Cerebellar nuclear complex (tissue), 1 donor: ENCODE data around the gene AFAP1L2.
"Not testable (repeated sequence)": the region's sequence is repeated elsewhere in the genome, so short reads cannot be mapped to it uniquely, and the experiment has no call there.

ENCODE experiments used
- DNase-seq, 2 experiments: peaks; one replicate each; lab custom pipeline; 2025; lab: John Stamatoyannopoulos, UW

AFAP1L2 gene

DNA sequence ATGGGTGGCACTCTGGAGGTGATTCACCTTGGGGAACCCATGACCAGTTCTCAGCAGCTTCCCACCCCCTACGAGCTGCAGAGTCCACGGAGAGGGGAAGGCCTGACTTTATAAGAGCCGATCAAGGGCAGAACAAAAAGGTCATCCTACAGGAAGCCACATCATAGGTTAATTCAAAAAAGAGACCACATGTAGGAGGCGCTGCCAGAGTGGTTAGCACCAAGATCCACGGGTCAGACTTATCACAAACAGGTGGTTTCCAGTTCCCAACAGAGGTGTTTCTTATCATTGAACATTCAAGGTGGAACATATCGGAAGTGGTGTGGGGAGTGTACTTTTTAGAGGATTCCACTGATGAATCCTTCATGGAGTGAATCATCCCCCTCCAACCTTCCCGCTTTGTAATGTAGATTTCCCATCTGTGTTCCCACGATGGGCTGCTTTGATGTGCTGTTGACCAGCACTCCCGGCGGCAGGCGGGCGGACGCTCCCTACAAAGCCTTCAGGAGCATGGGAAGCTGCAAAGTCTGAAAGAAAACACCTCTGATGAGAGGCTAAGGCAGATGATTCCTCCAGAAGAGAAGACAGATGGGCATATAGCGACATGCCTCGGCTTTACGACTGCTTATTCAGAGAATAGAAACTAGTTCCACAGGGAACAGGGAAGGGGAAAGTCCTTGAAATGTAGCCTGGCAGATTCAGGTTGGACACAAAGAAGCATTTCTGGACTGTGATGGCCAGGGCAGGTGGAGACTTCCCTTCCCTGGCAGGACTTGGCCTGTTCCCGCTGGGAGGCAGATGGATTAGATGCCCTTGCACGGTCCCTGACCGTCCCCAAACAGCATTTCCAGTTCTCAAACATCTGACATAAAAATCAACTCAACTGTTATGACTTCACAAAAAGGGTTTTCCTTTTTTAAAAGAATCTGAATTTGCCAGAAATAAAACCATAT, 66.5 kb downstream of the AFAP1L2 start:
- DNase-seq, result peak; percentile 59 to 95

DNA sequence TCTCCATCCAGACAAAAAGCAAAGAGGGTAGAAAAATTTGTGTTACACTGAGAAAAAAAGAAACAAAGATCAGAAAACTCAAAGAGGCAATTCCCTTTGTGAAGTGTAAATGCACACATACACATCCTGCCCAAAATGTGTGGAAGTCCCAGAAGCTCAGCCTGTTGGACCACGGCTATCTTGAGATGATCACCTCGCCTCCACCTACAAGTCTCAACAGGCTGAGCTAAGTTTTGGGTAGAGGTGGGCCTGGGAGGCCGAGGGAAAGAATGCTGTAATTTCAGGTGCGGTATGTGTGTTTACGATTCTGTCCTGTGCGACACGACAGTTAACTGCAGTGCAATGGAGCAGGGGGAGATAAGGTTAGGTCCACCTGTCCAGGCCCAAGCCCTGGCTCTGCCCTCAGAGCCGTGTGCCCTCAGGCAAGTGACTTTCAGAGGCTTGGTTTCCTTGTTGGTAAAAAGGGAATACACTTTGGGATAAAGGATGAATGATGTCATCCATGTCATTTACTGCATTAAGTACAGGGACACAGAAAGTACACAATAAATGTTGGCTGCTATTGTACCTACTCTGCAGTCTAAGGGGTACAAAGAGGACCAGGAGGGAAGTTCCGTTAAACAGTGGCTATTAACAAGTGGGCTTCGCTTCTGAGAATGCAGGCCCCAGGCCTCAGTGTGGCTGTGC, 67.3 kb downstream of the AFAP1L2 start:
- no peak for DNase-seq

DNA sequence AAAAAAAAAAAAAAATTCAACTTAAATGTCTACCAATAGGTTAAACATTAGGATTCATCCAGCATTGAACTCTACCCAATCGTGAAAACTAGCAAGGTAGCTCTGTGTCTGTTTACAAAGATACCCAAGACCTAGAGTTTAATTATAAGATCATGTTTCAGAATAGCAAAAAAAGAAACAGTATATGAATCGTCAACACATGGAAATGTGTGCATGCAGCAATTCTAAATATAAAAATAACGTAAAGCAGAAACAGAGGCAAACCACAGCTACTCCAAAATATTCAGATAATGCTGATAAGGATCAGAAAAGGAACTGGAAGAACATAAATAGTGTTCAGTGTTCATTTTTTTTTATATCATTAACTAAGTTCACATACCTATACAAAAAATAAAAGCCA, 68.7 kb downstream of the AFAP1L2 start:
- no peak for DNase-seq

DNA sequence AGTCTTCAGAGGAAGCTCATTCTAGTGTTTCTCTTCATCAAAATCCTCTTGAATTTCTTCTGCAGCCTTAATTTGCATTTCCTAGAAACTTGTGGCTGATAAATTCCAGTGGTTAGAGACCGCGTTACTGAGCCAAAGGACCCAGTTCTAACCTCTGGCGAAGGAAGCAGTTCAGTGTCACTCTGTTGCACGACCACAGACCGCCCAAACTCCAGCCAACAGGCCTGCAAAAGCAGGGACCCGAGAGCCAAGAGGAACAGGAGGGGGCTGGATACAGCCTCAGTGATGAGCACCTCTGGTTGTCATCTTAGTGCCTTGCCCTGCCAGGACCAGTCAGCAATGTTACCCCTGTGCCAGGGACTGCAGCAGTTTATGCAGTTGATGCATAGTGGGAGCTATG, 70.0 kb downstream of the AFAP1L2 start:
- DNase-seq, result no peak

DNA sequence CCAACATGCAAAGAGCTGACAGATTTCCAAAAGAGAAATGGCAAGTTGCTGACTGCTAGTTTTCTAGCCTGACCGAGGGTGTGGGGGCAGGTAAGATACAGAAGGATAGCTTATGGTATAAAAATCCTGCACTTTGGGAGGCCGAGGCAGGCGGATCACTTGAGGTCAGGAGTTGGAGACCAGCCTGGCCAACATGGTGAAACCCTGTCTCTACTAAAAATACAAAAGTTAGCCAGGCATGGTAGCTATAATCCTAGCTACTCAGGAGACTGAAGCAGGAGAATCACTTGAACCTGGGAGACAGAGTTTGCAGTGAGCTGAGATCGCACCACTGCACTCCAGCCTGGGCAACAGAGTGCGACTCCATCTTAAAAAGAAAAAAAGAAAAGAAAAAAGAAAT, 70.9 kb downstream of the AFAP1L2 start:
- DNase-seq, result not testable (repeated sequence)

DNA sequence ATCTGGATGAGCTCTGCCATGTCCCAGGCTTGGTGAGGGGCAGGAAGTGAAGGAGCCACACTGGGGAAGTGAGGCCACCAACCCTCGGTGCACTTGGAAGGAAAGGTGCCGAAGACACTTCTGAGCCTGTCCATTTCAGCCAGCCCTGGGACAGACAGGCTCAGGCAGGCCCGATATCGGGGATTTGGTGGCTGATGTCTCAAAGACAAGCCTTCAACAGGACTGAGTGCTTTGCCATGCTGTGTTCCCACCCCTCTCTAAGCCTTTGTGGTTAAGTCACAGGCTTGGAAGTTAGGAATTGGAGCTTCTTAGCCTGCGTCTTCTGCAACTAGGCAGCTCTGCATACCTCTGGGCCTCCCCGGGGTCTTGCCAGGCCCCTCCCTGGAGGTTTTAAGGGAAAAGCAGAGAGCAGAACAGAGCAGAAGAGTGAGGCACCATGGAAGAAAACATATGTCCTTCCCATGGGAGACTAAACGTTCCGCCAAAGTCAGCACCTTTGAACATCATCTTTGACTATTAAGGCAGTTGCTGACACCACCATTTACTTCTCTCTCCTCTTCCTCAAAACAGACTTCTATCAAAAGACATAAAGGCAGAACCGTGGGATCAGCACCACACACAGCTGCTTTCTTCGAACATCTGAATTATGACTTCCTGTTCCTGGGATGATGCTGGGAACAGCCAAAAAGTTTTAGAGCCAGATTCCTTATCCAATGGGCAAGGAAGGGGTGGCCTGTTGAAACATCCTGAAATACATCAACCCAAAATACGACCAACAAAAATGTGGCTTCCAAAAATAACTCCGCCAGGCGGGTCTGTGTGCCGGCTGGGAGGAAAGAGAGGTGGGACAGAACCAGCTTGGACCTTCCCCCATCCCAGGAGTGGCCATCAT, 71.8 kb downstream of the AFAP1L2 start:
- DNase-seq, result no peak

DNA sequence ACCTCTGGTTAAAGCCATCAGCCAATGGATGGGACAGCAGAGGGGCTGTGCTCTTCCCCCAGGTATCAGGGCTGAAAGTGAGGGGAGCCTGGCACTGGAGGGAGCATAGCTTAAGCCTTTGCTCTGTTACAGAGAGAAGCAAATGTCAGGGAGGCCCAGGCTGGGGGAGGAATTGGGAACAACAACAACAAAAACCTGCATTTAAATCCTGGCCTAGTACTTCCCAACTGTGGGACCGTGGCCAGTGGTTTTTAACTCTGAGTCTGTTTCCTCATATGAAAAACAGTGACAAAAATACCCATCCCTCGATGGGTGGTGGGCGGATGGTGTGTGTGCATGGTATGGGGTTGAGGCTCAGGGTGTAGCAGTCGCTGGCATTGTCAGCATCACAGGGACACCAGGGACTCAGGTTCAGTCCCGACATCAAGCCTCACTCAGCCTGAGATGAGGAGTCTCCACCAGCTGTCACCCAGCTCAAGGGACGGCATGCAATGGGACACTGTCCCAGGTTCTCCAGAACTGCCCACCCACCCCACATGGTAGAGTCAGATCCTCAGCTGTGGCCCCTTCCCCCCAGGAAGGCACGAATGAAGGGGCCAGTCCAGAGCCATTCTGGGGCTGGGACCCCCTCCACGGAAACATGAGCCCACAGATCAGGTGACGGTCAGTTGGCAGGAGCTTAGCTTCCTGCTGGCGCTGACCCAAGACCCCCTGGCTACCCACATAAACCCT, 74.5 kb downstream of the AFAP1L2 start:
- no peak for DNase-seq

DNA sequence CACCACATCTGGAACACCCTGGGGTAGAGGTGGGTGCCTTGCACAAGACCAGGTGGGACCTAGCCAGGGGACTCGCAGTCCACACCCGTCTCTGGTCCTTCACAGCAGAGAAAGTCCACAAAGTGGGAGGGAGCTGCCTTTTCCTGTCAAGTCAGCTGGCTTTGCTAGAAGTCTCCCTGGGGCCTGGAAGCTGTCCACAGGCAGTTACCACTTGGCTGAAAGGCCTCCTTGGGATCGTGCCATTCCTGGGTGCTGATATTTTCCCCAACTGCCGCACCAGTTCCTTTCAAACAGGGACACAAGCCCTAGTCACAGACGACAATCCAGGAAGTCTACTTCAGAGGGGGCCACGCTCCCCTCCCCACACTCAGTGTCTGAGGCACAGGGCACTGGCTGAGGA, 75.4 kb downstream of the AFAP1L2 start:
- DNase-seq, result no peak

DNA sequence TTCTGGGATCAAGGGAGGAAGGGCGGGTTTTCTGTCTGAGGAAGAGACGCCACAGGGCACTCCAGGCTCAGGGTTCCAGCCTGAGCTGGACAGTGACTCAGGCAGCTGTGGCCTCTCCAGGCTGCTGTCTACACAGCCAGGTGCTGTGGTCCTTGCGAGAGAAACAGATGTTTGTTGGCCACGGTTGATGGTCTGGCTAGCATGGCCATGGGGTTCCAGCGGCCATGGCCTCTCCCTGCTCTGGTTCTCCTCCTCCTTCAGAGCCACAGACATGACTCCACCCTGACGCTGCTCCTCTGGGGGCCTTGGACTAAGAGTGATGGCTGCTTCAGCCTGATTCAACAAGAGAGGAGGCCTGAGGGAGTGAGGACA, 75.9 kb downstream of the AFAP1L2 start:
- DNase-seq, result no peak

DNA sequence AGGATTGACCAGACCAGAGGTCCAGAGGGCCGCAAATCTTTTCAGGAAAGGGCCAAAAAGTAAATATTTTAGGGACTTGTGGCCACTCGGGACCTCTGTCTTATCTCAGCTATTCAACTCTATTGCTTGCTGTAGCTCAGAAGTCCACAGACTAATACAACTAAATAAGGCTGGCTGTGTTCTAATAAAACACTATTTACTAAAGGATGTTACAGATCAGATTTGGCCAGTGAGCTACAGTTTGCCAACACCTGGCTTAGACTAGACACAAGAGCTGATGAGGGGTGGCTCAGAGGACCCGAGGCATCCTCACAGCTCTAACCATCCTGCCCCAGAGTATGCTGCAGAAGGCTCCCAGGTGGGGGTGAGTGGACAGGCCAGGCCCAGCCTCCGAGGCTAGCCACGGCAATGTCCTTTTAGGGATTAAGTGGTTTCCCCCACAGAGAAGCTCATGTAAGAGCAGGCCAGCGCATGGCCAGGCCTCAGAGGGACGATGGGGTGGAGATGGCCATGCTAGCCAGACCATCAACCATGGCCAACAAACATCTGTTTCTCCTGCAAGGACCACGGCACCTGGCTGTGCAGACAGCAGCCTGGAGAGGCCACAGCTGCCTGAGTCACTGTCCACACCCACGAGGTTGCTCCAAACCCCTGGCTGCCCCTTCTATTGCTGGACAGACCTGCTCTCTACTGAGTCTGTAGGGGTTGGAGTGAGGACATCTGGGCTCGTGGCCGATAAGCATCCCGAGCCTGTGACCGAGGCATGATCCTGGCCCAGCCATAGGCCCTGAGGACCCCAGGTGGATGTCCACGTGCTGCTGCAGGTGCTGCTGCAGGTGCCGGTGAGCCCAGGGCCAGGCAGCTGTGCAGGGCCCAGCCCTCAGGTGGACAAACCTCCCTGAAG, 76.5 kb downstream of the AFAP1L2 start:
- no peak for DNase-seq

DNA sequence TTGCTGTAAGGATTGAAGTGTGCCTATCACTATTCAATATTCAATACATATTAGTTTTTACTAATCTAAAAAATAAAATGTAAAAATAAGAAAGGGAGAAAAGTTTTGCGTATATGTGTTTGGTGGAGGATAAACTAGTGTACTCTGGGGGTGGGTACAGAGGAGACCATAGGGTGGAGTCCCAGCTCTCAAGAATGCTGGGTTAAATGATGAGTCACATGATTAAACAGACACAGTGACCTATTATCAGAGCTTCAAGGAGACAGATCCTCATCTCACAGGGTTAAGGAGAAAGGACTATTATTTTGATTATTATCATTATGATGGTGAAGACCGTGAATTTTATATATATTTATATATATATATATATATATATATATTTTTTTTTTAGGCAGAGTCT, 77.5 kb downstream of the AFAP1L2 start:
- DNase-seq, result no peak

DNA sequence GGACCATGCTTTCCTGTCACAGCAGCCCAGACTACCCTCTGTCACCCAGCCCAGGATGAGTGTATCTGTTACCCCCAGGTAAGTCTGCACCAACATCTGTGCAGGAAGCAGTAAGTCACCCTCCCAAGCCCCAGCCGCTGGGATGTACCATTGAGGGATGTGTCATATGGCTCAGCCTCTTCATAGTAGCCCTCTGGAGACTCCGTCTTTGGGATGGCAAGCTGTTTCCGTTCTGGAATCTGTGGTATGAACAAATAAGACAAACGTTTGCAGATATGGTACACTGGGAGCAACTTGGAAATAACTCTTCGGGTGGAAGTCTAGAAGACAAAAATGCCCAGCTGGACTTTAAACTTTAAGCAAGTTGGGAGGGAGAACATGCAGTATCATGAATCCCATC, 81.3 kb downstream of the AFAP1L2 start:
- no peak for DNase-seq

DNA sequence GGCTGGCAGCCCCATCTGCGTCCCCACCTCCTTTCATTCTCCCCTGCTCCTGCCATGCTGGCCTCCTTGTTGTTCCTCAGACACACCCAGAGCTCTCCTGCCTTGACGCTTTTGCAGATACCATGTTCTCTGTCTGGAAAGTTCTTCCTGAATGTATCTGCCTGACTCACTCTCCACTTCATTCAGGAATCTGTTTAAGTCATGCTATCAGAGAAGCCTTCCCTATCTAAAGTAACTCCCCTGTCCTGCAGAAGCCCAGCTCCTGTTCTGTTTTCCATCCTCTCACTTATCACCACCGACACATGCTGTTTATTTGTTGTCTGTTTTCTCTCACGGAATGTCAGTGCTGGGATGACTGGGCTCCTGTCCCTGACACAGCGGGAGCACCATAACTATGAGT, 82.0 kb downstream of the AFAP1L2 start:
- DNase-seq, result no peak

DNA sequence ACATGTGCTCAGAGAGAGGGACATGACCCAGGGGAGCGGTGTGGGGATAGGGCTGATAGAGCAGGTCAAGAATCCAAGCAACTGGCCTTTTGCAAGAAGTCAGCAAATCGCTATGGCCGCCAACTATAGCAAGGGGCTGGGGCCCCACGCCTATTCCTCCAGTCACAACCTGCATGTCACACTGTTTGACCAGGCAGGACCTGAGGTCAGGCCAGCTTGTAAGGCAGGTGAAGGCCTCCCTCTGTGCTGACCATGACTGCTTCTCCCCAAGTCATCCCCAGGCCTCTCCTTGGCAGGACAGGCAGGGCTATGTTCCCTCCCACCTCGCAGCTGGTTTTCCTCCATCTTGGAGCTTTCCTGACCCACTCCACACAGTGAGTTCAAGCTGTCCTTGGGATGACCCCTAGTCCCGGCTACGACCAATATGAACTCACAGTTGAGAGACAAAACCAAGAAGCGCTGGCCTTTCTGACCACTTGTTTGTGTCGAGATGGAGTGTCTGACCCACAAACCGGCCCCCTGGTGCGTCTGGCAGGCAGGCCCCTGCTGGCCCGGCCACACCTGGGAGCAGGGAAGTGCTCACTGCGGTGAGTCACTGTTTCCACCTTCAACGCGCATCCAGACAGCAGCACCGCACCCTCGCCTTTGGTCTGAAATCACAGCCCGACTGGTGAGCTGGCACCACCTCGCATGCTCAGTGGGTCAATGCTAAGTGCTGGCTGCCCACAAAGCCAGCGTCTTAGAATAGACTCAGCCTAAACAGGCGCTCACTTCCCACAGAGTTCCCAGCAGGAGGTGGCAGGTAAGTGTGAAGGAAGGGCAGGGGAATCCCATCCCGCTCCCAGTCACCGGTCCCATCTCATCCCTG, 83.8 kb downstream of the AFAP1L2 start:
- DNase-seq, result no peak

DNA sequence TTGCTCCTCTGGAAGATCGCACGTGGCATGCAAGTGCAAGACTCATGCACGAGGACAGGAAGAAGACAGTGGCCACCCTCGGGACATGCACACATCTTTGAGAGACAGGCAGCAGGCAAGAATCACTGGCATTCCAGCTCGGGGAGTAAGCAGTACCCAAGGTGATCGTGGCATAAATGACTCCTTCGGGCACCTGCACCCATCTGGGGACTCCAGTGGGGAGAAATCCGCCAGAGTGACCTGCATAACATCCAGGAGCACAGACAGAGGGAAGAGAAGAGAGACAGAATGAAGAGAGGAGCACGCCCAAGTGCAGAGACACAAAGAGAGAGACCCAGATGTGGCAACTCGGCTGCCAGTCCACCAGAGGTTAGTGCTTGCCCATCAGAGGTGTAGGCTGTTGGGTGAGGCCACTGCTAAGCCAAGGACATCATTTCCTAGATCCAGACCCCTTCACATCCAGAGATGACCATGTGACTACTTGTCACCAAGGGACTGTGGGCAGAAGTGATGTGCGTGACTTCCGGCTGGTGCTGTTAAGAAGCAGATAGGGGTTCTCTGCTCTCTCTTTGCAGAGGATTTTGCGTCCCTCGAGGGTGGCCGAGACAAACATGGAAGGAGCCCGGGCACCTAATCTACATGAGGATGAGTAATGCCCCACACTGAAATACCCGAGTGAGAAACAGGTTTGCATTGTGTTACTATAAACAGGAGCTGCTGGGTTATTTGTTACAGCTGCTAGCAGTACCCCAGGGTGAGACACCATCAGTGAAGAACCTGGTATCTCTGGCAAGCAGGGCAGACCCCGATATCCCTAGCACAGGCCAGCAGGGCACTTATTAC, 84.7 kb downstream of the AFAP1L2 start:
- DNase-seq, result no peak

DNA sequence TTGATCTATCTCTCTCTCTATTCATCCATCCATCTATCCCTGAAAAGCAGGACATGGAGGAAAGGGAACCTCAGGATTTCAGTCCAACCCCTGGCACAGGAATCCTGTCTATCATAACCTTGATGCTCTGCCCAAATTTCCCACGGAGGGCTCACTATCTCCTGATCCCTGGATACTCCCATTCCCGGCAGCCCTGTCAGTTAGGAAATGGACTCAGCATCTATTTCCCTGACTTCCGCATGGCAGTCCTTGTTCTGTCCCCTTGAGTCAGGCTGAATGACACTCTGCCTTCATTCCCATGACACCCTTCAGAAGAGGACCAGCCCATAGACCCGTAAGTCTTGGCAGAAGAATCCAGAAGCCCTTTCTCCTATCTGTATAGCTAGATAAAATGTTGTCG, 87.6 kb downstream of the AFAP1L2 start:
- no peak for DNase-seq

DNA sequence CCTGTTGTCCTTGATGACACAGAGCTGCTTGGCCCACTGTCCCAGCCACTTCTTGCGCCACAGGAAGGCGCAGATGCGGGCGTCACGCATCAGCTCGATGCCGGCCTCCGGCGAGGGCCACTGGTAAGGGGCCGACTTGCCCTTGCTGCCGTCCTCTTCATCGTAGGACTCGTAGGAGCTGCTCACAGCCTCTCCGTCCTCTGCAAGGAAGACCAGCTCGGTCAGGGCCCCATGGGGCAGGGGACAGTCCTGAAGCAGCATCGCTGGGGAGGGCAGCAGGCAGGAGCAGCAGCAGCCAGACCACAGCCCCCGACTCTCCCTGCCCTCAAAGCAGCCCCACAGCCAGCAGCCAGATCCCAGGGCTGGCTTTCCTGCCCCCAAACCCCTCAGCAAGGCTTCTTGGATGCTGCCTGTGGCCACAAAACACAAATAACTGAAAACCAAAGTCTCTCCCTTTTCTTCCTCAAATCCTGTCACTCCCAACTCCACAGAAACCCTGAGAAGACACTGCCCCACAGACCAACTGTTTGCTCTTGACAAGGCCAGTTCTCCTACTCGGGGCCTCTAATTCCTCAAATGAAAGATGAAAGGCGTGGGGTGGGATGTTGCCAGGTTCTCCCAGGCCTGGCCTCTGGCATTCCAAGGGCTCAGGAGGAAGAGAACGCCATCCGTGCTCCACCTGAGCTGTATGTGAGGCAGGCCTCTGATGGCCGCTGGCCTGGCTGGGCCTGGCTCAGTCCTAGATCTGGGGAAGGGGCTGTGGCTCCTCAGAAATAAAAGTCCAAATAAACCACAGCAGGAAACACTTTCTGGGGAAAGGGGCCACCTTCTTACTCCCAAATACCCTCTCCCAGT, 88.5 kb downstream of the AFAP1L2 start:
- no peak for DNase-seq

DNA sequence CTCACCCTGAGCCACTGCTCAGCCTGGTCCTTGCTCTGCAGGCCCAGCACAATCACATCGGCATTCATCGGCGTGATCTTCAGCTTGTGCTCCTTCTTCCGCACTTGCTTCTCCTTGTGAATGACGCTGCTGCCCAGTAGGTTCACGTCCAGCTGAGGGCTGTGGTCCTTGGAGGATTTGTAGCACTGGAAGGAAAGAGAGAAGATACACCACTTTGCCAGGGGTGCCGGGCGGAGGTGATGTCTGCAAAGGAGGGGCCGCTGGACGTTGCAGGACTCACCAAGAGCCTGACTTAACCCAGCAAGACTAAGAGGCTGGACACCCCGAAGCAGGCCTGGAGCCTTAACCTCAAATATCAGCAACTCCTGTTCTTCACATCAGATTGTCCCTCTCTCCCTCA, 90.4 kb downstream of the AFAP1L2 start:
- no peak for DNase-seq
